Neural cell (in vitro differentiated cells): Measurements from ENCODE around the gene NTN5. TPM values are rescaled to one million over a fixed set of nuclear protein-coding genes. Genes with fewer than 3 reads are reported as not detected.
"Not testable (repeated sequence)": the region's sequence is repeated elsewhere in the genome, so short reads cannot be mapped to it uniquely, and the experiment has no call there.

Source experiments
- H2AFZ ChIP-seq: fragments of 200-600, 300-800 bp; sonication (generic), shearing (Covaris generic); 2 replicates; pipeline ENCODE4 v1.6.0; 2014; ENCODE audit warnings: low read depth, mild to moderate bottlenecking, antibody characterized with exemption, low read length, moderate library complexity
- H3F3A ChIP-seq: fragments of 200-600 bp; shearing (Covaris generic); 2 replicates; pipeline ENCODE4 v1.6.1; 2016; ENCODE audit warnings: mild to moderate bottlenecking, moderate library complexity, mixed read lengths, antibody characterized with exemption, low read length; ENCODE audit not compliant: insufficient read depth, poor library complexity, severe bottlenecking
- H3K27ac ChIP-seq: fragments of 200-600, 300-800 bp; sonication (generic), shearing (Covaris generic); 2 replicates; pipeline ENCODE4 v1.5.1; 2014; ENCODE audit warnings: mild to moderate bottlenecking, low read length, moderate library complexity
- H3K27me3 ChIP-seq: fragments of 300-800, 200-600 bp; sonication (generic), shearing (Covaris generic); 2 replicates; pipeline ENCODE4 v1.6.0; 2014; ENCODE audit warnings: mild to moderate bottlenecking, low read depth, low read length, moderate library complexity; ENCODE audit not compliant: insufficient read depth
- H3K36me3 ChIP-seq: fragments of 300-800, 200-600 bp; sonication (generic), shearing (Covaris generic); 2 replicates; pipeline ENCODE4 v1.5.1; 2014; ENCODE audit warnings: mild to moderate bottlenecking, antibody characterized with exemption, low read length, moderate library complexity; ENCODE audit not compliant: insufficient read depth
- H3K4me2 ChIP-seq: fragments of 300-800, 200-600 bp; sonication (generic), shearing (Covaris generic); 2 replicates; pipeline ENCODE4 v1.6.0; 2014; ENCODE audit warnings: mild to moderate bottlenecking, low read length
- H3K4me3 ChIP-seq: fragments of 300-800, 200-600 bp; sonication (generic), shearing (Covaris generic); 2 replicates; pipeline ENCODE4 v1.5.1; 2014; ENCODE audit warnings: mild to moderate bottlenecking, low read length, moderate library complexity
- H3K79me2 ChIP-seq: fragments of 200-600 bp; shearing (Covaris generic); replicated peaks from 2 replicates; pipeline ENCODE4 v1.6.0; 2014; ENCODE audit warnings: mild to moderate bottlenecking, low read length, moderate library complexity; ENCODE audit not compliant: insufficient read depth
- H3K9ac ChIP-seq: fragments of 300-800, 200-600 bp; sonication (generic), shearing (Covaris generic); 2 replicates; pipeline ENCODE4 v1.6.1; 2016; ENCODE audit warnings: mild to moderate bottlenecking, low read length, mixed read lengths
- H3K9me2 ChIP-seq: fragments of 200-600 bp; shearing (Covaris generic); 2 replicates; pipeline ENCODE4 v1.6.1; 2016; ENCODE audit warnings: mild to moderate bottlenecking, low read length, mixed read lengths; ENCODE audit not compliant: insufficient read depth
- H3K9me3 ChIP-seq: fragments of 200-600, 300-800 bp; sonication (generic), shearing (Covaris generic); 2 replicates; pipeline ENCODE4 v1.6.1; 2016; ENCODE audit warnings: mild to moderate bottlenecking, mixed run types, low read length, moderate library complexity, mixed read lengths
- H4K20me1 ChIP-seq: fragments of 200-600 bp; shearing (Covaris generic); 2 replicates; pipeline ENCODE4 v1.6.1; 2016; ENCODE audit warnings: mild to moderate bottlenecking, mixed run types; ENCODE audit not compliant: insufficient read depth
- CTCF ChIP-seq: fragments of 450-650 bp; IDR thresholded peaks from 2 replicates; pipeline ENCODE4 v1.5.1; 2014; ENCODE audit warnings: antibody characterized with exemption, mild to moderate bottlenecking, moderate library complexity; ENCODE audit not compliant: poor library complexity, severe bottlenecking
- EP300 ChIP-seq: fragments of 450-650 bp; conservative IDR thresholded peaks from 2 replicates; pipeline ENCODE4 v1.6.1; 2014; ENCODE audit warnings: antibody characterized with exemption, mild to moderate bottlenecking, moderate library complexity; ENCODE audit not compliant: poor library complexity, severe bottlenecking
- EZH2 ChIP-seq: fragments of 200-600, 300-800 bp; shearing (Covaris generic), sonication (generic); IDR thresholded peaks from 2 replicates; pipeline ENCODE4 v1.6.1; 2014; ENCODE audit warnings: antibody characterized with exemption, low read length, borderline replicate concordance, mild to moderate bottlenecking; ENCODE audit not compliant: insufficient read depth, poor library complexity, severe bottlenecking
- MXI1 ChIP-seq: fragments of 450-650 bp; conservative IDR thresholded peaks from 2 replicates; pipeline ENCODE4 v1.6.1; 2014; ENCODE audit warnings: antibody characterized with exemption, mild to moderate bottlenecking; ENCODE audit not compliant: poor library complexity, severe bottlenecking
- POLR2AphosphoS5 ChIP-seq: IDR thresholded peaks from 2 replicates; pipeline ENCODE4 v1.6.1; 2012
- RAD21 ChIP-seq: fragments of 450-650 bp; conservative IDR thresholded peaks from 2 replicates; pipeline ENCODE4 v1.6.1; 2014; ENCODE audit warnings: antibody characterized with exemption, mild to moderate bottlenecking, moderate library complexity
- SMC3 ChIP-seq: fragments of 450-650 bp; conservative IDR thresholded peaks from 2 replicates; pipeline ENCODE4 v1.6.1; 2014; ENCODE audit warnings: antibody characterized with exemption, mild to moderate bottlenecking, moderate library complexity; ENCODE audit not compliant: poor library complexity
- TAF1 ChIP-seq: IDR thresholded peaks from 2 replicates; pipeline ENCODE4 v1.6.1; 2012; ENCODE audit warnings: low read depth
- polyA plus RNA-seq: library from polyadenylated mRNA; depleted of rRNA; stranded (reverse); fragments of >200 nt; gene quantifications from 2 replicates; pipeline ENCODE4 v1.2.3, GENCODE V29; 2014
- TF ChIP-seq, protein P1 (sequence below): IDR thresholded peaks from 2 replicates; pipeline ENCODE4 v1.6.1; 2012; ENCODE audit warnings: borderline replicate concordance

Gene NTN5
- polyA plus RNA-seq, 1 donor from 2014 or later = not detected

- H3K27me3 ChIP-seq = peaks cover 17% of the 10 kb centered on the region
- H3K36me3 ChIP-seq = no peaks in the 10 kb centered on the region
- H3K4me3 ChIP-seq = no peak within 1 kb of the TSS
- H3F3A ChIP-seq = no peaks in the 10 kb centered on the region
- no peak within 1 kb of the TSS for H3K9ac ChIP-seq
- H3K4me2 ChIP-seq = no peak within 1 kb of the TSS
- TF ChIP-seq MXI1 (no peak), POLR2AphosphoS5 (no peak), TAF1 (no peak), CTCF (no peak), RAD21 (no peak), EP300 (no peak), SMC3 (no peak), EZH2 (no peak)
- TF ChIP-seq, protein P1, sequence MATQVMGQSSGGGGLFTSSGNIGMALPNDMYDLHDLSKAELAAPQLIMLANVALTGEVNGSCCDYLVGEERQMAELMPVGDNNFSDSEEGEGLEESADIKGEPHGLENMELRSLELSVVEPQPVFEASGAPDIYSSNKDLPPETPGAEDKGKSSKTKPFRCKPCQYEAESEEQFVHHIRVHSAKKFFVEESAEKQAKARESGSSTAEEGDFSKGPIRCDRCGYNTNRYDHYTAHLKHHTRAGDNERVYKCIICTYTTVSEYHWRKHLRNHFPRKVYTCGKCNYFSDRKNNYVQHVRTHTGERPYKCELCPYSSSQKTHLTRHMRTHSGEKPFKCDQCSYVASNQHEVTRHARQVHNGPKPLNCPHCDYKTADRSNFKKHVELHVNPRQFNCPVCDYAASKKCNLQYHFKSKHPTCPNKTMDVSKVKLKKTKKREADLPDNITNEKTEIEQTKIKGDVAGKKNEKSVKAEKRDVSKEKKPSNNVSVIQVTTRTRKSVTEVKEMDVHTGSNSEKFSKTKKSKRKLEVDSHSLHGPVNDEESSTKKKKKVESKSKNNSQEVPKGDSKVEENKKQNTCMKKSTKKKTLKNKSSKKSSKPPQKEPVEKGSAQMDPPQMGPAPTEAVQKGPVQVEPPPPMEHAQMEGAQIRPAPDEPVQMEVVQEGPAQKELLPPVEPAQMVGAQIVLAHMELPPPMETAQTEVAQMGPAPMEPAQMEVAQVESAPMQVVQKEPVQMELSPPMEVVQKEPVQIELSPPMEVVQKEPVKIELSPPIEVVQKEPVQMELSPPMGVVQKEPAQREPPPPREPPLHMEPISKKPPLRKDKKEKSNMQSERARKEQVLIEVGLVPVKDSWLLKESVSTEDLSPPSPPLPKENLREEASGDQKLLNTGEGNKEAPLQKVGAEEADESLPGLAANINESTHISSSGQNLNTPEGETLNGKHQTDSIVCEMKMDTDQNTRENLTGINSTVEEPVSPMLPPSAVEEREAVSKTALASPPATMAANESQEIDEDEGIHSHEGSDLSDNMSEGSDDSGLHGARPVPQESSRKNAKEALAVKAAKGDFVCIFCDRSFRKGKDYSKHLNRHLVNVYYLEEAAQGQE = no peak
- no peak within 1 kb of the TSS for H2AFZ ChIP-seq
- H3K9me3 ChIP-seq = no peaks in the 10 kb centered on the region
- H3K9me2 ChIP-seq = no peaks in the 10 kb centered on the region
- H3K79me2 ChIP-seq = no peaks in the 10 kb centered on the region
- H4K20me1 ChIP-seq = no peaks in the 10 kb centered on the region
- no peak within 1 kb of the TSS for H3K27ac ChIP-seq
These were observed 23.0 kb upstream of the NTN5 start, which contains the start of gene FUT2 for GRCh38 chr19:48695743-48696352. TSS of gene FUT2 (plus strand) at chr19:48695971. CDS start at chr19:48702957, 6,986 bp downstream.

DNA sequence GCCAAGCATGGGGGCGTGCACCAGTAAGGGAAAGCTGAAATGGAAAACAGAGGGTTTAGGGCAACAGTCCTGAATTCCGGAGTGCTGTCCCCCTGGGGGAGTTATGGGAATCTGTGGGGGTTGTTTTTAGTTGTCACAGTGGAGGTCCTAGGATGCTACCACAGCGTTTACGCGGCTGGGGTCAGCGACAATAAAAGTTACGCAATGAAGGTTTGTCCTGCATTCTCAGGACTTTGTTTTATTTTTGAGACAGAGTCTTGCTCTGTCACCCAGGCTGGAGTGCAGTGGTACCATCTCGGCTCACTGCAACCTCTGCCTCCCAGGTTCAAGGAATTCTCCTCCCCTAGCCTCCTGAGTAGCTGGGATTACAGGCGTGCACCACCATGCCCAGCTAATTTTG, 20.8 kb upstream of the NTN5 start:
- H2AFZ ChIP-seq, H3K9ac ChIP-seq, H4K20me1 ChIP-seq, H3F3A ChIP-seq, H3K27ac ChIP-seq, H3K36me3 ChIP-seq, H3K9me3 ChIP-seq, H3K79me2 ChIP-seq, H3K4me2 ChIP-seq, H3K4me3 ChIP-seq, H3K9me2 ChIP-seq: not testable (repeated sequence)
- H3K27me3 ChIP-seq = peaks cover 17% of the 10 kb centered on the region

GRCh38 chr19:48689449-48689848, 16.6 kb upstream of the NTN5 start:
- Histone ChIP-seq H3K27ac (no peak overlapping the region), H4K20me1 (no peaks in the 10 kb centered on the region), H3K4me3 (no peak overlapping the region), H3F3A (no peaks in the 10 kb centered on the region), H3K4me2 (no peak overlapping the region), H3K9me3 (no peaks in the 10 kb centered on the region), H3K36me3 (no peaks in the 10 kb centered on the region), H2AFZ (no peak overlapping the region), H3K79me2 (no peaks in the 10 kb centered on the region), H3K9ac (no peak overlapping the region), H3K27me3 (no peaks in the 10 kb centered on the region), H3K9me2 (no peaks in the 10 kb centered on the region)
- TF ChIP-seq TAF1 (no peak), EZH2 (no peak)
- TF ChIP-seq, protein P1 = no peak
